GM18517 (cell line): Measurements from ENCODE around the gene SLC19A1.

Experiments used
- ATAC-seq: cut with Tn5 transposase; IDR thresholded peaks from one replicate; pipeline ENCODE4 v1.9.1; 2021; ENCODE audit warnings: mild to moderate bottlenecking, moderate library complexity; ENCODE audit not compliant: unreplicated experiment

The SLC19A1 gene

GRCh38 chr21:45460011-45460565, 82.2 kb downstream of the SLC19A1 start:
- ATAC-seq = no peak

GRCh38 chr21:45459171-45460010, 82.8 kb downstream of the SLC19A1 start:
- ATAC-seq = no peak

GRCh38 chr21:45458281-45459170, 83.7 kb downstream of the SLC19A1 start:
- ATAC-seq = no peak

GRCh38 chr21:45457832-45458172, 84.4 kb downstream of the SLC19A1 start:
- no peak for ATAC-seq

- ATAC-seq = no peak
Measured at GRCh38 chr21:45457161-45457831, 84.9 kb downstream of the SLC19A1 start.

- ATAC-seq = no peak
Measured at GRCh38 chr21:45456584-45457160, 85.6 kb downstream of the SLC19A1 start.

- no peak for ATAC-seq
Measured at GRCh38 chr21:45455674-45456583, 86.3 kb downstream of the SLC19A1 start.

GRCh38 chr21:45454926-45455673, 87.1 kb downstream of the SLC19A1 start:
- ATAC-seq = no peak

- ATAC-seq = no peak
Measured at GRCh38 chr21:45454060-45454925, 87.9 kb downstream of the SLC19A1 start.

- ATAC-seq = no peak
Measured at GRCh38 chr21:45453308-45453950, 88.8 kb downstream of the SLC19A1 start.

- ATAC-seq = no peak
Measured at GRCh38 chr21:45452696-45453307, 89.4 kb downstream of the SLC19A1 start.

GRCh38 chr21:45451771-45452182, 90.5 kb downstream of the SLC19A1 start:
- no peak for ATAC-seq

- no peak for ATAC-seq
Measured at GRCh38 chr21:45451091-45451740, 91.0 kb downstream of the SLC19A1 start.

- ATAC-seq = no peak
Measured at GRCh38 chr21:45450423-45451090, 91.7 kb downstream of the SLC19A1 start.

GRCh38 chr21:45449658-45450422, 92.4 kb downstream of the SLC19A1 start:
- ATAC-seq = no peak
